Pancreas (tissue), 10 donors: ENCODE results near the gene RAPGEF4. TPM values are rescaled to one million over a fixed set of nuclear protein-coding genes. Genes with fewer than 3 reads are reported as not detected.

Experiments
- ATAC-seq, 4 donors: fragments of 200-7000 bp; cut with Tn5 transposase; one replicate each; pipeline versions ENCODE4 v1.8.0 to v1.9.1; 2020; ENCODE audit warnings: mild to moderate bottlenecking in 4 of 4, moderate library complexity in 4 of 4
- DNase-seq, 6 donors: peaks; one replicate each; pipeline ENCODE4 v3.0.0-alpha.2; 2020
- FAIRE-seq: peaks from 2 replicates; lab custom pipeline; 2012; peaks lifted over from hg19 to GRCh38; lab: Jason Lieb, UNC
- H3K27ac ChIP-seq, 4 donors: fragments of 200-600 bp; sonication (generic); 1 replicate in 3 of 4; 2 replicates in 1 of 4; pipeline versions ENCODE4 v1.5.0 to v1.8.0; 2020
- H3K27me3 ChIP-seq, 4 donors: fragments of 200-600 bp; one replicate each; pipeline ENCODE4 v1.8.0; 2021
- H3K36me3 ChIP-seq, 3 donors: fragments of 200-600 bp; sonication (generic) in 1 of 3; one replicate each; pipeline versions ENCODE4 v1.5.0 to v1.8.0; 2020 to 2021
- H3K4me1 ChIP-seq, 3 donors: fragments of 200-600 bp; one replicate each; pipeline ENCODE4 v1.8.0; 2021
- H3K4me3 ChIP-seq, 4 donors: fragments of 200-600 bp; sonication (generic) in 2 of 4; one replicate each; pipeline versions ENCODE4 v1.5.0 to v1.8.0; 2020 to 2021
- H3K9me3 ChIP-seq, 4 donors: fragments of 200-600 bp; one replicate each; pipeline ENCODE4 v1.8.0; 2021
- WGBS, 2 donors: extraction: QIAGEN DNeasy Blood & Tissue Kit; methylation state at CpG; one replicate each; pipeline ENCODE4 v1.1.7; 2013; 5-methylcytosine and 5-hydroxymethylcytosine counted together
- intact Hi-C, 3 donors: fragments of 100-400 bp; cut with DNase I; formaldehyde crosslinking; loops; one replicate each; pipeline versions ENCODE4 v1.11.1 to v1.14.2; 2022
- polyA plus RNA-seq, 2 donors: library from polyadenylated mRNA; stranded (reverse); fragments of 200-250 nt; gene quantifications; one replicate each; pipeline ENCODE4 v1.2.3, GENCODE V29; 2013
- total RNA-seq, 6 donors: library from RNA; stranded (reverse); fragmentation: NEBNext Ultra II Directional in 4 of 6; extraction: Animal tissue kit (Norgen Biotek cat#: 25700) in 4 of 6; gene quantifications; one replicate each; pipeline versions ENCODE4 v1.2.1 to v1.2.4, GENCODE V29; 2021 to 2023
- TF ChIP-seq, protein P1 (sequence below), 4 donors: fragments of 200-600 bp; sonication (generic) in 3 of 4; IDR thresholded peaks; one replicate each; pipeline versions ENCODE4 v1.5.0 to v1.8.0; 2021; ENCODE audit warnings: antibody characterized with exemption in 4 of 4
- donor health status: healthy with polysubstance abuse.
- donor health status: DM: no; HTN: no; CAD: no; lungs with moderate emphysema.
- donor health status: DM: no; HTN: no; CAD: no.
- donor health status: control.
- donor health status: control.
- donor health status: Bipolar disorder and iron deficiency.
- donor health status: DM: yes; HTN: yes; CAD: no.
- donor health status: DM: no; HTN: no; CAD: no.
- donor health status: DM: no; HTN: no; CAD: no.
- donor health status: DM: yes; HTN: yes; CAD: no.

Gene RAPGEF4
- total and polyA plus RNA-seq, 8 donors, result 2.1 to 9.0 (median 5.1) TPM

DNA sequence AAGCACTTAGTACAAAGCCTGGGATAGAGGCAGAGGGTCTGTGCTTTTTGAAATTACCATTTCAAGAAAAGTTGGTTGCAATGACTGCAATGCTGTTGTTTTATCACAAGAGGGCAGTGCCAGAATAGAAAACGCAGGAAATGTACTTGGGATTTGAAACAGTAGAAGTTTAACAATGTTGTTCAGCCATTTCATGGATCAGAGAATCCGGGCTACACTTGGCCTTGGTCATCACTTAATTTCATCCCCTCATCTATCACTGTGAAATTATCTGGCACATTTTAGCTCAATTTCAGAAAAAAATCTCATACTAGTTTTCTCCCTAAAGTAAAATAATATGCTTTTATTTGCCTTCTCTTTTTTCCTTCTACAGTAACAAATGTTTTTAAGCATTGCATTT, 70.8 kb downstream of the RAPGEF4 start:
- ATAC-seq, result peak; percentile 58 to 90 (median 83)

DNA sequence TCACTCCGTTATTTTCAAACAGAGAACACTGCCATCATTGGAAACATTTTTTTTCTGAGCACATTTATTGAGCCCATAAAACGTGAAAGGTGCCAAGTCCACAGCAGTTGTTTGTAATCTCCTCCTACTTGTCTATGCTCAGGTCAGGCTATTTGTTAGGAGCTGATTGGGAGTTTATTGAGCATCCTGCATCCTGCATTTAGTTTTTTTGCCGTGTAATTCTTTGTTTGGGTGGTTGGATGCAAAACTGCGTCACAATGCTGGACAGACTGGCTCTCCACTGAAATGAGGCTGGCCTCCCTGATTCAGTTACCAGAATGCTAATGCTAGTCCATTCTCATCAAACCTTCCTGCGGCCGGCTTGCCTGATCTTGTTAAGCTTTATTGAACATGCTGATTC, 71.4 kb downstream of the RAPGEF4 start:
- intact Hi-C loops, result no loop called here
- DNase-seq (no peak), ATAC-seq (no peak), FAIRE-seq (no peak)
- Histone ChIP-seq H3K27ac (no peak overlapping the region), H3K4me3 (no peak overlapping the region), H3K4me1 (no peaks in the 10 kb centered on the region), H3K9me3 (no peaks in the 10 kb centered on the region), H3K27me3 (no peaks in the 10 kb centered on the region), H3K36me3 (no peaks in the 10 kb centered on the region)
- WGBS, 2 donors, result 75 to 76% methylated on average over 6 of the region's 6 CpGs
- TF ChIP-seq, protein P1, sequence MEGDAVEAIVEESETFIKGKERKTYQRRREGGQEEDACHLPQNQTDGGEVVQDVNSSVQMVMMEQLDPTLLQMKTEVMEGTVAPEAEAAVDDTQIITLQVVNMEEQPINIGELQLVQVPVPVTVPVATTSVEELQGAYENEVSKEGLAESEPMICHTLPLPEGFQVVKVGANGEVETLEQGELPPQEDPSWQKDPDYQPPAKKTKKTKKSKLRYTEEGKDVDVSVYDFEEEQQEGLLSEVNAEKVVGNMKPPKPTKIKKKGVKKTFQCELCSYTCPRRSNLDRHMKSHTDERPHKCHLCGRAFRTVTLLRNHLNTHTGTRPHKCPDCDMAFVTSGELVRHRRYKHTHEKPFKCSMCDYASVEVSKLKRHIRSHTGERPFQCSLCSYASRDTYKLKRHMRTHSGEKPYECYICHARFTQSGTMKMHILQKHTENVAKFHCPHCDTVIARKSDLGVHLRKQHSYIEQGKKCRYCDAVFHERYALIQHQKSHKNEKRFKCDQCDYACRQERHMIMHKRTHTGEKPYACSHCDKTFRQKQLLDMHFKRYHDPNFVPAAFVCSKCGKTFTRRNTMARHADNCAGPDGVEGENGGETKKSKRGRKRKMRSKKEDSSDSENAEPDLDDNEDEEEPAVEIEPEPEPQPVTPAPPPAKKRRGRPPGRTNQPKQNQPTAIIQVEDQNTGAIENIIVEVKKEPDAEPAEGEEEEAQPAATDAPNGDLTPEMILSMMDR (IDR thresholded peaks at IDR 0.05), result no peak

More for the DNA sequence above, 70.8 kb downstream of the RAPGEF4 start:
- intact Hi-C loops, result no loop called here
- 0 to 1% methylated on average over 2 of the region's 2 CpGs for WGBS, 2 donors
- DNase-seq (peak in 1 of 6 donors; percentile 24), FAIRE-seq (peak; percentile 41)
- TF ChIP-seq, protein P1 (IDR thresholded peaks at IDR 0.05), result peak; percentile 52 to 76 (median 67)
- Histone ChIP-seq H3K36me3 (no peaks in the 10 kb centered on the region), H3K9me3 (no peaks in the 10 kb centered on the region), H3K27ac (no peak overlapping the region), H3K4me3 (no peak overlapping the region), H3K27me3 (no peaks in the 10 kb centered on the region), H3K4me1 (no peaks in the 10 kb centered on the region)

DNA sequence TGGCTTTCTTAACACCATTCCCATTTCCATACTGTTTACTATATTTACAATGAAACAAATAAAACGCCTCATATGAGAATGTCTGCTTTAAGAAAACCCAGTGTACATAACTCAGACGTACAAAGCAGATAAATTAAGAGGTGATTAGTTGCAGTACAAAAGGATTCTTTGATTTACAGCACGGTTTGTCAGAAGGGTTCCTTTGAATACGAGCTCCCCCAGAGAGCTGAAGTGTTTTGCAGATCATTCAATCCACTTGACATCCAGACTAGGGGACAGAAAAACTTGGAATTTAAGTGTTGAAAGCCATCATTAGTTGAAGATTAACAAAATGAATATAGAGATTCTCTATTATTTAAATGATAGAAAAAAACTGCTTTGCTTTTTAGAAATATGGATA, 72.5 kb downstream of the RAPGEF4 start:
- Histone ChIP-seq H3K4me1 (no peaks in the 10 kb centered on the region), H3K27me3 (no peaks in the 10 kb centered on the region), H3K27ac (no peak overlapping the region), H3K9me3 (no peaks in the 10 kb centered on the region), H3K4me3 (no peak overlapping the region), H3K36me3 (no peaks in the 10 kb centered on the region)
- intact Hi-C loops, result no loop called here
- TF ChIP-seq, protein P1 (IDR thresholded peaks at IDR 0.05), result no peak
- WGBS, 2 donors, result 64 to 74% methylated on average over 4 of the region's 4 CpGs
- FAIRE-seq (no peak), DNase-seq (no peak), ATAC-seq (no peak)

DNA sequence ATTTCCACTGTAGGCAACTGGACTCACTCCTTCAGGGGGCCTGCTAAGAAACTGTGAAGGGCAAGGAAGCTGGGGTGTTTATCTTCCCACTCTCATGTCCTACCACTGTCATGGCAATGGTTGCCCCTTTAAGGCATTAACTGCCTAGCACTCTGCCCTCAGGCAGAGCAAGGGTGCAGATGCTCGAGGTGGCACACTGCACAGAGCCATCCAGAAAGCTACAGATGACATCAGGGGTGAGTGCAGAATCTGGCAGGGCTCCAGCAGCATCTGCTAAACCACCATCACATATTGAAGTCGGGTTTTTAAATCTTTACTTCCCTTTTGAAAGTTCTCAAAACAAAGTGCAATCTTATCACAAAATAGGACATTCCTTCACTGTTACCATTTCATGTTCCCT, 75.4 kb downstream of the RAPGEF4 start:
- intact Hi-C loops, result loop anchor here in 2 of 3 donors (5.0 kb wide), 1 partner anchor 121 kb away; no protein-coding TSS in a partner anchor
- Histone ChIP-seq H3K4me1 (no peaks in the 10 kb centered on the region), H3K4me3 (no peak overlapping the region), H3K27me3 (no peaks in the 10 kb centered on the region), H3K36me3 (no peaks in the 10 kb centered on the region), H3K9me3 (no peaks in the 10 kb centered on the region), H3K27ac (no peak overlapping the region)
- TF ChIP-seq, protein P1 (IDR thresholded peaks at IDR 0.05), result no peak
- no peak for FAIRE-seq
- WGBS, 2 donors, result 28 to 47% methylated on average over 2 of the region's 2 CpGs
- no peak for ATAC-seq
- DNase-seq, result no peak

DNA sequence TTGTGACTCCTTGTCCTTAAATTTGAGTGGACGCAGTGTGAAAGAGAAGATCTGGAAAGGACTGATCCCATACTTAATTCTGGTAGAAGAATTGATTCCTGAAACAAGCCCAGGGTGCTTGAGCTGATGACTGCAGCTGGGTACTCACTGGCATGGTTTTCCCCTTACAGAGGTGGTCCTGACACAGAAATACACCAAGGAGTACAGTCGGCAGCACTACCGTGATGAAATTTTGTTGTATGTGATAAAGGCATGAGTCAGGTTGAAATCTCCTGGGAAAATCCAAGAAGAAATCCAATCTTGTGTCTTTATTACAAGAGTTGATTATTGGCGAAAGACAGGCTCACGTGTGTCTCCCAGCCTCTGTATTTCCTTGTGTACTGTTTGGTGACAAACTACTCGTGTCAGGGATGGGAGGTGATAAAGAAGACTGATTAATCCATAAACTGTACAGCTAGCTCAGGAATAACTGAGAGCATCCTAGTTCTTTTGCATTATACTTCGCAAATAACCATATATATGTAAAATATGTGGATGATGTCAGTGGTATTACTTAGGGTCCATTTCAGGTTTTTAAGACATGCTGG, 76.6 kb downstream of the RAPGEF4 start:
- Histone ChIP-seq H3K27ac (no peak overlapping the region), H3K27me3 (no peaks in the 10 kb centered on the region), H3K4me3 (no peak overlapping the region), H3K36me3 (no peaks in the 10 kb centered on the region), H3K4me1 (no peaks in the 10 kb centered on the region), H3K9me3 (no peaks in the 10 kb centered on the region)
- intact Hi-C loops, result loop anchor here in 2 of 3 donors (5.0 kb wide), 1 partner anchor 120 kb away; no protein-coding TSS in a partner anchor
- 68 to 71% methylated on average over 7 of the region's 7 CpGs for WGBS, 2 donors
- FAIRE-seq (no peak), ATAC-seq (no peak), DNase-seq (no peak)
- TF ChIP-seq, protein P1 (IDR thresholded peaks at IDR 0.05), result no peak
